GM21528 (cell line): ENCODE measurements around the gene NOL9.
A peak's percentile ranks its signal among the peaks of the same experiment; 100 is the strongest.

ENCODE experiments used
- ATAC-seq: cut with Tn5 transposase; IDR thresholded peaks from one replicate; pipeline ENCODE4 v1.9.1; 2021; ENCODE audit warnings: mild to moderate bottlenecking, moderate library complexity; ENCODE audit not compliant: unreplicated experiment, low FRiP score

The NOL9 gene

GRCh38 chr1:6491966-6492365, 62.3 kb downstream of the NOL9 start:
- ATAC-seq = no peak

- ATAC-seq = no peak
Observed at GRCh38 chr1:6491480-6491962, 62.8 kb downstream of the NOL9 start, which contains the start of gene PLEKHG5. Gene PLEKHG5 (minus strand): TSS chr1:6491667. CDS start chr1:6477571, 14,096 bp downstream.

GRCh38 chr1:6491081-6491449, 63.2 kb downstream of the NOL9 start:
- ATAC-seq = no peak

DNA sequence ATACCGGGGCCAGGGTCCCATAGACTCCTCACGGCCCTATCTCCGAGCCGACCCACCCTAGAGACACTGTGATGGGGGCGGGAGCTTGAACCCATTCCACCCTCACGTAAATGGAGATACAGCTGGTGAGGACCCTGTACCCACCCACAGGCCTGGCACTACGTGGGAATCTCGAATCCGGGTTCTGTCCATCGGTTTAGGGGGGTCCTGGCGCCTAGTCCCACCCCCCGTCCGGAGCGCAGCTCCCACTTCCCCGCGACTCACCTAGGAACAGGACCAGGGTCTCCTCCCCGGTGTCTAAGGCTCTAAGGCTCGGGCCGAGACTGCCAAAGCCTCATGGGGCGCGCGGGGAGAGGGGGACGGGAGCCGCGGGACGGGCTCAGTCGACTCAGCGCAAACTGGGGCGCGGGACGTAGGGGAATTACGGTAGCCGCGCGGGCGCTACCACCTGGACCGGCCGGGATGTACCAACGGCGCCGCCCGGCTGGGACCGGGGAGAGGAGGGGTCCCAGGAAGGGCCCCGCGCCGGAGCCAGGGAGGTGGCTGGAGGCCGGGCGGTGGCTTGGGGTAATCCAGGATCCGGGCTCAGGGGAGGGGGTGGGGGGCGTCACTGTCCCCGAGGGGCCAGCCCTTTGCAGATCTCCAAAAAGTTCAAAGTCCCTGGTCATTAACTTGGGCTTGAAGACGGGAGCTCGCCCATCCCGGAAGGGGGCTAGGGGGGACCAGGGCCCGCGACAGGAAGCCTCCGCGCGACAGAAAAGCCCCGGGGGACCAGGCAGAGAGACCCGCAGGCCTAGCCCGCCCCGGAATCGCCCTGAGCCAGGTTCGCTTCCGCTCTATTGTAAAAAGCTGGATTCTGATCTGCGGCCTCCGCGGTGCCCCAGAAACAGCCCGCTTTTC, 63.9 kb downstream of the NOL9 start:
- ATAC-seq = no peak

GRCh38 chr1:6489799-6490180, 64.5 kb downstream of the NOL9 start:
- peak; percentile 59 for ATAC-seq

DNA sequence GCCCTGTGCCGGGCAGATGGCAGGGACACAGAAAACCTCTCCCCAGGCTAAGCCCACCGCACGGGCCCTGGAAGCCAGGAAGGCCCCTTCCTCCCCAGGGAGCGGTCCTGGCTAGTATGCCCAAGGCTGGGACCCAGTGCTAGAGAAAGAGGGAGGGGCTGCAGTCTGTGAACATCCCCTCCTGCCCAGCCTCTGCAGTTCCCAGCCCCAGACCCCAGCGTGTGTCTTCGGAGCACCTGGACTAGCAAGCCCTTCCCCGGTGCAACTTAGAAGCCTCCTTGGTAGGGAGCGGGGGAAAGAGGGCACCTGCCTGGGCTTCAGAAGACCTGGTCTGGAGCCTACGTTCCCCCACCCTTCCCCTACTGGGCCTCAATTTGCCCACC, 64.9 kb downstream of the NOL9 start:
- no peak for ATAC-seq

DNA sequence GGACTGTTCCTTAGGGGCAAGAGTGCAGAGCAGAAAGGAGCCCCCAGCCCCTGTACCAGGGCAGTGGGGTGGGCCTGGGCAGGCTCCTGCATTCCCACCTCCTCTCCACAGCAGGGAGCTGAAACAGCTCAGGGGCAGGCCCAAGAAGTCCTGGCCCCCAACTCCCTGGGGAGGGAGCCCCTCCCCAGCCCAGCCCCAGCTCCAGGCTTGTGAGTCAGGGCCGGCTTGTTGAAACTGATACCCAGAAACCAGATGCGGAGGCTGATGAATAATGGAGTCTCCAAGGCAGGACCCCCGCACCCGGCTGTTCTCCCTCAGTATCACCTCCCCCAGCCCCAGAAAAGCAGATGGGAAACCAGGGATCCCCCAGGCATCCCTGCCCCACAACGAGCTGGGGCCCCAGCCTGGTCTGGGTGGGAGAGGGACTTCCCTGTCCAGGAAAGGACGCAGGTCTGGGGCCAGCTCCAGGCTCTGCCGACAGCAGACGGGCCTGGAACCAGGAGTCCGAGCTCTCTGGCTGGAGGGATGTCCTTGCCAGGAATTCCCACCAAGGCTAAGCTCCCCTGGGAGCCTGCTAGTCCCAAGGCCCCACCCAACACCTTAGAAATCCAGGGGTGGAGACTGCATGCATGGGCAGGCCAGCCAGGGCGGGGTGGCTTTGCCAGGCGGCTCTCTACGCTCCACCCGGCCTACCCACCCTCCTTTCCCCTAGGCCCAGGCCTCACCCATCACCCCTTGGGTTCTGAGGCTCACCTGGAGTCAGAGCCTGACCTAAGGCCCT, 65.5 kb downstream of the NOL9 start:
- ATAC-seq = no peak

DNA sequence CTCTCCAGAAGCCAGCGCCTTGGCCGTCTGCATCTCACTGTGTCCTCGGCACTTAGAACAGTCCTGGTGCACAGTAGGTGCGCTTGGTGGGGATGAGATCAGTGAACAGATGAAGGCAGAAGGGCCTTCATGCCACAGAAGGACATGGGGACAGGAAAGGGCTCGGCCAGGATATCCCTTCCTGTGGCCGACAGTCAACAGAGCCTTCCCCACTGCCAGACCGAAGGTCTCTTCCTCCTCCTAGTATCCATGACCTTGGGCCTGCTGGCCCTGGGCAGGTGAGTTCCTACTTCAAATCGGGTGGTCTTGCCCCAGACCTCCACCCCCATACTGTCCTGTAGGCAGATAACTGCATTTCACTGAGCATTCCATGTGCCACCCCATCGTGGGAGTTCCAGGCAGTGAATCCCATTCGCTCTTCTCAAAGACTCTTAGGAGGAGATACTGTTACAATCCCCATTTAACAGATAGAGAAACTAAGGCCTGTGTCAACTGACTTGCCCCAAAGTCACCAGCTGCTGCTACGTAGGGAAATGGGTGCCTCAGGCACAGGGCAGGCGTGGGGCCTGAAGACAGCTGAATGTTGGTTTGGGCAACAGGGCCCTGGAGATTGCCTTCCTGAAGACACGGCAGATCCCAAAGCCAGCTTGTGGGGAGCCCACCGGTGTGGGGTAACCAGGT, 66.4 kb downstream of the NOL9 start:
- ATAC-seq = no peak

GRCh38 chr1:6486433-6487011, 67.8 kb downstream of the NOL9 start:
- no peak for ATAC-seq

- ATAC-seq = no peak
Observed at GRCh38 chr1:6485168-6486101, 68.9 kb downstream of the NOL9 start.

DNA sequence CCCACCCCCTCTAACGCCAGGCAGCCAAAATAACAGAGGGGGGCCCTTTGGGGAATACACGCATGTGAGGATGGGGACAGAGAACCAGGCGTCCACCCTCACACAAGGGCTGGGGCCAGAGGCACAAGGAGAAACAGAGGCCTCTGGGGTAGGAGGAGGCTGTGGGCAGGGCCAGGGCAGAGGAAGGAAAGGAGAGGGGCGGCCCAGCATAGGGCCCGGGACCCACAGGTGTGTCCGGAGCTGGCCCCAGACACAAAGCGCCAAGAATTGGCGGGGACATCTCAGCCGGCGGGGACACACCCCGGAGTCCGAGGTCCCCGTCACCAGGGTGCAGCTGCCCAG, 69.5 kb downstream of the NOL9 start:
- no peak for ATAC-seq

DNA sequence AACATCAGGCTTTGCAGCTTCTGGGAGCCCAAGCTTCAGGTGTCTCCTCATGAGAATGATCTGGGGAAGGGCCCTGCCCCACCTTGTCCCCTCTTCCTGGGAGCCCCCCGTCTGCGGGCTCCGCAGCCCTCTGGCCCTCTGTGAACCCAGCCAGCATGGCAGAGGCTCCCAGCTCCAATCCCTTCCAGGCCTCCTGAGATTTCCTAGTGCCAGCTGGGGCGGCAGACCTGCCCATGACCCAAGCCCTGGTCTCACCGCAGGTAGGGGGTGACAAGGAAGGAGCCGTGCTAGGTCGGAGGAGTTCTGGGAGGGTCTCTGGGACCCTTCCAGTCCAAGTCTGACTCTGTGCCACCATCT, 70.6 kb downstream of the NOL9 start:
- ATAC-seq = no peak

DNA sequence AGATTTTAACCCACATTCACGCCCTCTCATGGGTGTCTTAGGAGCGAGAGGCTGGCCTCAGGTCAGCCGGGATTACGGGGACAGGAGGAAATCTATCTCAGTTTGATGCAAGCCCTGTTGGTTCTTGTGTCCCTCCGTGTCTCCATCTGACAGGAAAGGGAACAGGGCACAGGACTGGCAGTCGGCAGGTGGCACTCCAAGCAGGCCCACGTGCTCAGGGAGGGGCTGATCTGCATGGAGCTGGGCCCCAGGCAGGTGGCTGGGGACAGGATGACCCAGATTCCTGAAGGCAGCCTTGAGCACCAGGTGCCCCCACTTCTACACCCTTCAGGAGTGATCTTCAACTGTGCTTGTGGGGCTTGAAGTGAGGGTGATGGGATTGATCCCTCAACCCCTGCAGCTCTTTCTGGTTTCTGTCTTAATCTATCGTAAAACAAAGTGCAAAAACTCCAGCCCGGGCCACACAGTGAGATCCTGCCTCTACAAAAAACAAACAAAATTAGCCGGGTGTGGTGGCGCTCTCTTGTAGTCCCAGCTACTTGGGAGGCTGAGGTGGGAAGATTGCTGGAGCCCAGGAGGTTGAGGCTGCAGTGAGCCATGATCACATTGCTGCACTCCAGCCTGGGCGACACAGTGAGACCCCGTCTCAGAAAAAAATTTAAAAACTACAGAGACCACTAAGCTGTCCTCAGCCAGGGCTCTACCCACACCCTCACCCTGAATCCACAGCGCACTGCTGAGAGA, 71.1 kb downstream of the NOL9 start:
- no peak for ATAC-seq

- no peak for ATAC-seq
Observed at GRCh38 chr1:6481820-6482219, 72.5 kb downstream of the NOL9 start.

- ATAC-seq = no peak
Observed at GRCh38 chr1:6477039-6477820, 77.1 kb downstream of the NOL9 start.

DNA sequence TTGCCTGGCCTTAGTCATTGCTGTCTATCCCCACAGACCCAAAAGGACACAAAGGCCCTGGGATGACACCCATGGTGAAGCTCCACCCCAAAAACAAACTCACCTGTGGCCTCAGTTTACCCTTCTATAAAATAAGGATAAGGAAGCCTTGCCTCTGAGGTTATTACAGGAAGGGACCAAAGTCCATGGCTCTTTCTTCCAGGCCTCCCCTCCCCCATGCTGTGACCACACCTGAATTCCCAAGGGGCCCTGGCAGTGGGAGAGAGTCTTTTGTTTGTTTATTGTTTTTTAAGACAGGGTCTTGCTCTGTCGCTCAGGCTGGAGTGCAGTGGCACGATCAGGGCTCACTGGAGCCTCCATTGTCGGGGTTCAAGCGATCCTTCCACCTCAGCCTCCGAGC, 77.8 kb downstream of the NOL9 start:
- ATAC-seq = no peak

GRCh38 chr1:6475381-6476133, 78.8 kb downstream of the NOL9 start:
- peak; percentile 74 for ATAC-seq
